Tibial artery (tissue), 4 donors: ENCODE results near the gene C1QTNF1.

Experiments
- DNase-seq, 2 donors: peaks; one replicate each; pipeline ENCODE4 v3.0.0-alpha.2; 2019
- H3K27ac ChIP-seq, 2 donors: fragments of 200-600 bp; sonication (generic) in 1 of 2; 1 replicate in 1 of 2; 2 replicates in 1 of 2; pipeline ENCODE4 v1.5.1; 2018 to 2019; ENCODE audit warnings: mild to moderate bottlenecking in 1 of 2
- H3K27me3 ChIP-seq, 2 donors: fragments of 200-600 bp; sonication (generic) in 1 of 2; one replicate each; pipeline versions ENCODE4 v1.5.1 to v1.6.0; 2016 to 2019
- H3K36me3 ChIP-seq, 3 donors: fragments of 200-600 bp; sonication (generic) in 2 of 3; one replicate each; pipeline ENCODE4 v1.5.1; 2016 to 2019; ENCODE audit warnings: mild to moderate bottlenecking in 2 of 3
- H3K4me1 ChIP-seq, 4 donors: fragments of 200-600 bp; sonication (generic) in 2 of 4; 1 replicate in 3 of 4; 2 replicates in 1 of 4; pipeline ENCODE4 v1.5.1; 2016 to 2019
- H3K4me3 ChIP-seq, 2 donors: fragments of 200-600 bp; sonication (generic) in 1 of 2; 1 replicate in 1 of 2; 2 replicates in 1 of 2; pipeline ENCODE4 v1.5.1; 2018 to 2019; ENCODE audit warnings: mild to moderate bottlenecking in 2 of 2
- H3K9me3 ChIP-seq, 3 donors: fragments of 200-600 bp; sonication (generic) in 1 of 3; one replicate each; pipeline ENCODE4 v1.5.1; 2016 to 2019
- CTCF ChIP-seq, 2 experiments: fragments of 200-600 bp in 1 of 2; fragments of 450-650 bp in 1 of 2; IDR thresholded peaks; one replicate each; pipeline ENCODE4 v1.5.1; 2017 to 2019; ENCODE audit warnings: antibody characterized with exemption in 2 of 2, mild to moderate bottlenecking in 1 of 2, moderate library complexity in 1 of 2
- intact Hi-C: fragments of 100-400 bp; cut with DNase I; formaldehyde crosslinking; loops from one replicate; pipeline ENCODE4 v1.15.0; 2023; ENCODE audit warnings: low total_unique reads

The C1QTNF1 gene

GRCh38 chr17:78977997-78978973 lies 45.7 kb upstream of the C1QTNF1 start:
- H3K36me3 ChIP-seq = no peaks in the 10 kb centered on the region
- intact Hi-C loops = no loop called here
- DNase-seq = no peak
- H3K4me1 ChIP-seq = peaks cover 0 to 59% (median 47%) of the 10 kb centered on the region in 4 donors
- no peak for TF ChIP-seq CTCF (IDR thresholded peaks at IDR 0.05)
- H3K27ac ChIP-seq = no peak overlapping the region
- no peak overlapping the region for H3K4me3 ChIP-seq
- H3K27me3 ChIP-seq = no peaks in the 10 kb centered on the region
- H3K9me3 ChIP-seq = no peaks in the 10 kb centered on the region

- Histone ChIP-seq H3K9me3 (no peaks in the 10 kb centered on the region), H3K27ac (peak within 1 kb of the TSS; percentile 27 to 60), H3K4me3 (peak within 1 kb of the TSS; percentile 29 to 33), H3K27me3 (no peaks in the 10 kb centered on the region), H3K4me1 (peaks cover 0 to 52% (median 40%) of the 10 kb centered on the region in 4 donors), H3K36me3 (no peaks in the 10 kb centered on the region)
- peak in 1 of 2 donors; percentile 80 for DNase-seq
- no peak for TF ChIP-seq CTCF (IDR thresholded peaks at IDR 0.05)
- intact Hi-C loops = no loop called here
These were observed 44.0 kb upstream of the C1QTNF1 start, which contains the start of gene LGALS3BP for GRCh38 chr17:78979780-78980623. LGALS3BP (minus strand) TSS chr17:78979923; CDS start chr17:78977191, 2,732 bp downstream.

DNA sequence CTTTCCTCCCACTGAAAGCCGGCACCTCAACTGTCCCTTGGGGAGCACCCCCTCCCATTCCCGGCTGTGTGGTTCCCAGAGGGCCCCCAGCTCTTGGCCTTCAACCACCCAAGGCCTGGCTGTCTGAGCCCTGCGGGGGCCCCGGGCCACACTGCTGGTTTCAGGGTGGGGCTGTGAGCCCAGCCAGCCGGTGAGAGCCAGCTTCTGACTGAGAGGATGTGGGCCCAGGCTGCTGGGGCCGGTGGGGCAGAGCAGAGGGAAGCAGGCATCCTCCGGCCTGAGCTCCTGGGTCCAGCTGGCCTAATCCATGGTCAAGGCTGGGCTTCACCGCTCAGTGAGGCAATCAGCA lies 43.4 kb upstream of the C1QTNF1 start:
- intact Hi-C loops = no loop called here
- Histone ChIP-seq H3K4me1 (peaks cover 0 to 47% (median 36%) of the 10 kb centered on the region in 4 donors), H3K4me3 (no peak overlapping the region), H3K9me3 (no peaks in the 10 kb centered on the region), H3K36me3 (no peaks in the 10 kb centered on the region), H3K27ac (peak overlapping the region in 1 of 2 donors; percentile 60), H3K27me3 (no peaks in the 10 kb centered on the region)
- DNase-seq = no peak
- no peak for TF ChIP-seq CTCF (IDR thresholded peaks at IDR 0.05)

- TF ChIP-seq CTCF (IDR thresholded peaks at IDR 0.05) = no peak
- peaks cover 0 to 42% (median 35%) of the 10 kb centered on the region in 4 donors for H3K4me1 ChIP-seq
- no peaks in the 10 kb centered on the region for H3K27me3 ChIP-seq
- no peaks in the 10 kb centered on the region for H3K36me3 ChIP-seq
- no peaks in the 10 kb centered on the region for H3K9me3 ChIP-seq
- H3K27ac ChIP-seq = no peak overlapping the region
- H3K4me3 ChIP-seq = no peak overlapping the region
- intact Hi-C loops = no loop called here
- no peak for DNase-seq
These were observed 42.7 kb upstream of the C1QTNF1 start for GRCh38 chr17:78981010-78981888.

DNA sequence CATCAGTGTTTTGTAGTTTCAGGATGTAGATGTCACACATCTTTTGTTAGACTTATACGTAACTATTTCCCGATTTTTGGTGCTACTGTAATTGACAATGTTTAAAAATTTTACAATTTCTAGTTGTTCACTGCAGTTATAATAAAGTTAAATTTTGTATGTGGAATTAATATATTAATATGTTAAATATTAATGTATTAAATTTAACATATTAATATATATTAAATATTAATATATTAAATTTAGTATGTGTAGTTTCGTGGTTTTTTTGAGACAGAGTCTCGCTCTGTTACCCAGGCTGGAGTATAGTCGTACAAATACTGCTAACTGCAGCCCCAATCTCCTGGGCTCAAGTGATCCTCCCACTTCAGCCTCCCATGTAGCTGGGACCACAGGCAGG lies 38.6 kb upstream of the C1QTNF1 start:
- Histone ChIP-seq H3K4me1 (peaks cover 0 to 17% (median 11%) of the 10 kb centered on the region in 4 donors), H3K27me3 (no peaks in the 10 kb centered on the region), H3K27ac (no peak overlapping the region), H3K9me3 (no peaks in the 10 kb centered on the region), H3K36me3 (peaks cover 5 to 6% (median 5%) of the 10 kb centered on the region in 3 donors), H3K4me3 (no peak overlapping the region)
- TF ChIP-seq CTCF (IDR thresholded peaks at IDR 0.05) = no peak
- DNase-seq = no peak
- intact Hi-C loops = no loop called here
